Measurements from ENCODE around the gene RER1. TPM values are rescaled to one million over a fixed set of nuclear protein-coding genes. Genes with fewer than 3 reads are reported as not detected.

The RER1 gene
- total RNA-seq, 1 experiment from 2014 or later, result 110 TPM

- Mint-ChIP-seq H3K27ac (peak overlapping the region in 1 of 3 experiments; percentile 40; a peak in 1 of 7 replicates), H3K36me3 (ENCODE audit: insufficient read depth in 1 of 3, low read depth in 3 of 3) (no peaks in the 10 kb centered on the region)
These were observed 35.2 kb upstream of the RER1 start for GRCh38 chr1:2356401-2356800.

More at GRCh38 chr1:2356401-2356800, 35.2 kb upstream of the RER1 start:
- Histone ChIP-seq H3K79me1 (ENCODE audit: insufficient read depth, low read depth, low read length, poor library complexity, severe bottlenecking) (no peaks in the 10 kb centered on the region), H3K9me3 (ENCODE audit: control insufficient read depth, low read depth, low read length) (no peaks in the 10 kb centered on the region), H3K18ac (ENCODE audit: insufficient read length, low read depth, low read length) (no peak overlapping the region), H3K27ac (ENCODE audit: insufficient read length, low read depth, low read length) (no peak overlapping the region), H3K23ac (ENCODE audit: insufficient read length, low read depth, low read length) (no peak overlapping the region), H3K23me2 (ENCODE audit: insufficient read length, low read depth, low read length, poor library complexity, severe bottlenecking) (no peaks in the 10 kb centered on the region), H3K4me2 (ENCODE audit: insufficient read depth, insufficient read length, low read length) (no peak overlapping the region), H4K5ac (ENCODE audit: insufficient read length, low read depth, low read length) (no peak overlapping the region), H4K20me1 (ENCODE audit: control insufficient read depth, insufficient read depth, insufficient read length) (no peaks in the 10 kb centered on the region), H2AFZ (ENCODE audit: low read length) (no peak overlapping the region), H2BK15ac (ENCODE audit: low read depth, low read length) (no peak overlapping the region), H3K9ac (ENCODE audit: extremely low read depth, insufficient read length, low read length) (no peak overlapping the region), H3K4ac (ENCODE audit: low read depth, low read length) (no peak overlapping the region), H3K79me2 (ENCODE audit: insufficient read depth, low read length) (no peaks in the 10 kb centered on the region), H4K91ac (ENCODE audit: insufficient read length, low read depth, low read length) (no peak overlapping the region), H3K56ac (ENCODE audit: insufficient read length, low read depth, low read length) (no peak overlapping the region), H3K14ac (ENCODE audit: insufficient read depth, low read length) (no peak overlapping the region), H2BK5ac (ENCODE audit: insufficient read length, low read length) (no peak overlapping the region), H3T11ph (ENCODE audit: low read length) (no peak overlapping the region), H3K27me3 (ENCODE audit: insufficient read depth, low read length) (no peaks in the 10 kb centered on the region), H2BK120ac (ENCODE audit: low read depth, low read length, poor library complexity, severe bottlenecking) (no peak overlapping the region), H4K8ac (replicated peaks; ENCODE audit: insufficient read length, low read depth, low read length) (no peak overlapping the region), H2AK5ac (ENCODE audit: insufficient read length, low read length) (no peak overlapping the region), H2BK12ac (ENCODE audit: insufficient read length, low read depth, low read length) (no peak overlapping the region), H2BK20ac (ENCODE audit: low read depth, low read length, poor library complexity, severe bottlenecking) (no peak overlapping the region), H3K4me1 (ENCODE audit: insufficient read depth, low read length) (no peaks in the 10 kb centered on the region)
- Mint-ChIP-seq H3K4me1 (no peaks in the 10 kb centered on the region), H3K4me3 (no peak overlapping the region), H3K27me3 (ENCODE audit: low read depth) (no peaks in the 10 kb centered on the region), H3K9me3 (no peaks in the 10 kb centered on the region)
- DNase-seq, result no peak
- no CpG with 5 or more reads among the region's 15 CpGs for WGBS (ENCODE audit: extremely low coverage, insufficient read length, low lambda C conversion rate)
- TF ChIP-seq CTCF (conservative IDR thresholded peaks at IDR 0.05), result no peak
